ENCODE measurements around the gene RBCK1. TPM values are rescaled to one million over a fixed set of nuclear protein-coding genes. Genes with fewer than 3 reads are reported as not detected.

The RBCK1 gene
- total RNA-seq, 1 donor from 2014 or later = 111 TPM

- DNase-seq (ENCODE audit: low spot score in 2 of 2, unreplicated experiment in 2 of 2) = no peak
- TF ChIP-seq CTCF (IDR thresholded peaks at IDR 0.05; ENCODE audit: unreplicated experiment) = no peak
- Mint-ChIP-seq H3K4me1 (peaks cover 2% of the 10 kb centered on the region), H3K27ac (peak overlapping the region; percentile 14), H3K9me3 (peaks cover 3% of the 10 kb centered on the region), H3K36me3 (peaks cover 29% of the 10 kb centered on the region), H3K27me3 (ENCODE audit: low read depth) (no peaks in the 10 kb centered on the region), H3K4me3 (no peak overlapping the region)
Measured at GRCh38 chr20:478010-478948, 70.2 kb downstream of the RBCK1 start.

GRCh38 chr20:478949-479429 lies 70.9 kb downstream of the RBCK1 start:
- Mint-ChIP-seq H3K4me1 (peaks cover 2% of the 10 kb centered on the region), H3K27me3 (ENCODE audit: low read depth) (no peaks in the 10 kb centered on the region), H3K4me3 (no peak overlapping the region), H3K9me3 (no peaks in the 10 kb centered on the region), H3K27ac (no peak overlapping the region), H3K36me3 (peaks cover 29% of the 10 kb centered on the region)
- peak; percentile 64 for TF ChIP-seq CTCF (IDR thresholded peaks at IDR 0.05; ENCODE audit: unreplicated experiment)
- DNase-seq (ENCODE audit: low spot score in 2 of 2, unreplicated experiment in 2 of 2) = no peak

GRCh38 chr20:479487-479886 lies 71.4 kb downstream of the RBCK1 start:
- Mint-ChIP-seq H3K4me3 (no peak overlapping the region), H3K4me1 (peaks cover 2% of the 10 kb centered on the region), H3K36me3 (peaks cover 26% of the 10 kb centered on the region), H3K27me3 (ENCODE audit: low read depth) (no peaks in the 10 kb centered on the region), H3K9me3 (no peaks in the 10 kb centered on the region), H3K27ac (no peak overlapping the region)
- TF ChIP-seq CTCF (IDR thresholded peaks at IDR 0.05; ENCODE audit: unreplicated experiment) = no peak
- no peak for DNase-seq (ENCODE audit: low spot score in 2 of 2, unreplicated experiment in 2 of 2)

- peak overlapping the region; percentile 19 for H3K27ac Mint-ChIP-seq
- H3K4me1 Mint-ChIP-seq = peaks cover 2% of the 10 kb centered on the region
- H3K36me3 Mint-ChIP-seq = peaks cover 27% of the 10 kb centered on the region
- H3K9me3 Mint-ChIP-seq = no peaks in the 10 kb centered on the region
- no peak for DNase-seq (ENCODE audit: low spot score in 2 of 2, unreplicated experiment in 2 of 2)
- no peaks in the 10 kb centered on the region for H3K27me3 Mint-ChIP-seq (ENCODE audit: low read depth)
- no peak for TF ChIP-seq CTCF (IDR thresholded peaks at IDR 0.05; ENCODE audit: unreplicated experiment)
- no peak overlapping the region for H3K4me3 Mint-ChIP-seq
Measured at GRCh38 chr20:480044-480443, 71.9 kb downstream of the RBCK1 start.

GRCh38 chr20:481167-481566 lies 73.1 kb downstream of the RBCK1 start:
- peaks cover 27% of the 10 kb centered on the region for H3K36me3 Mint-ChIP-seq
- H3K27ac Mint-ChIP-seq = no peak overlapping the region
- H3K4me3 Mint-ChIP-seq = no peak overlapping the region
- H3K4me1 Mint-ChIP-seq = peaks cover 2% of the 10 kb centered on the region
- no peak for DNase-seq (ENCODE audit: low spot score in 2 of 2, unreplicated experiment in 2 of 2)
- no peak for TF ChIP-seq CTCF (IDR thresholded peaks at IDR 0.05; ENCODE audit: unreplicated experiment)
- no peaks in the 10 kb centered on the region for H3K27me3 Mint-ChIP-seq (ENCODE audit: low read depth)
- H3K9me3 Mint-ChIP-seq = no peaks in the 10 kb centered on the region

Other genes starting within 250 kb of the RBCK1 start
- gene DEFB128, start 218.6 kb upstream of the RBCK1 start, total RNA-seq = not detected in 3 replicates
- gene DEFB129, start 181.0 kb upstream of the RBCK1 start, total RNA-seq = not detected in 3 replicates
- not detected in 3 replicates for gene DEFB132, start 150.6 kb upstream of the RBCK1 start, total RNA-seq
- gene C20orf96, start 117.5 kb upstream of the RBCK1 start, total RNA-seq = 52.3 to 58.1 TPM (median 52.8 TPM) in 3 replicates
- gene ZCCHC3, start 110.7 kb upstream of the RBCK1 start, total RNA-seq = 40.2 to 40.8 TPM (median 40.5 TPM) in 3 replicates
- 65.9 to 67.0 TPM (median 66.8 TPM) in 3 replicates for gene SOX12, start 82.7 kb upstream of the RBCK1 start, total RNA-seq
- gene NRSN2, start 61.2 kb upstream of the RBCK1 start, total RNA-seq = 41.0 to 46.2 TPM (median 41.2 TPM) in 3 replicates
- 3.6 to 3.9 TPM (median 3.8 TPM) in 3 replicates for gene TRIB3, start 27.5 kb upstream of the RBCK1 start, total RNA-seq
- 34.1 to 37.1 TPM (median 34.4 TPM) in 3 replicates for gene TBC1D20, start 54.2 kb downstream of the RBCK1 start, total RNA-seq
- gene CSNK2A1, start 135.5 kb downstream of the RBCK1 start, total RNA-seq = 160 to 172 TPM (median 164 TPM) in 3 replicates
- gene TCF15, start 202.0 kb downstream of the RBCK1 start, total RNA-seq = 0.74 to 0.90 TPM (median 0.75 TPM) in 3 replicates
- gene SRXN1, start 244.9 kb downstream of the RBCK1 start, total RNA-seq = 13.3 to 13.6 TPM (median 13.5 TPM) in 3 replicates

Data from mesothelial cell of epicardium (in vitro differentiated cells).